DND-41 (cell line): ENCODE results near the gene FAM222B.

Experiments
- CTCF ChIP-seq: IDR thresholded peaks from 2 replicates; pipeline ENCODE4 v1.5.1; 2012; ENCODE audit warnings: borderline replicate concordance, low read length, moderate library complexity, mild to moderate bottlenecking; ENCODE audit not compliant: poor library complexity, severe bottlenecking; ENCODE audit errors: extremely low read depth
- EZH2 ChIP-seq: IDR thresholded peaks from 3 replicates; pipeline ENCODE4 v1.6.1; 2012; ENCODE audit warnings: borderline replicate concordance, low read depth, mild to moderate bottlenecking, moderate library complexity, low read length, inconsistent platforms; ENCODE audit not compliant: severe bottlenecking

- no peak for TF ChIP-seq CTCF
- TF ChIP-seq EZH2, result no peak
These were observed 46.2 kb upstream of the FAM222B start for GRCh38 chr17:28888832-28889231.
